Amniotic stem cell (primary cell): ENCODE results near the gene AP4E1.
A peak's percentile ranks its signal among the peaks of the same experiment; 100 is the strongest.
"Not testable (repeated sequence)": the region's sequence is repeated elsewhere in the genome, so short reads cannot be mapped to it uniquely, and the experiment has no call there.

ENCODE experiments used
- DNase-seq: peaks from one replicate; lab custom pipeline; 2025; lab: John Stamatoyannopoulos, UW

Gene AP4E1

DNA sequence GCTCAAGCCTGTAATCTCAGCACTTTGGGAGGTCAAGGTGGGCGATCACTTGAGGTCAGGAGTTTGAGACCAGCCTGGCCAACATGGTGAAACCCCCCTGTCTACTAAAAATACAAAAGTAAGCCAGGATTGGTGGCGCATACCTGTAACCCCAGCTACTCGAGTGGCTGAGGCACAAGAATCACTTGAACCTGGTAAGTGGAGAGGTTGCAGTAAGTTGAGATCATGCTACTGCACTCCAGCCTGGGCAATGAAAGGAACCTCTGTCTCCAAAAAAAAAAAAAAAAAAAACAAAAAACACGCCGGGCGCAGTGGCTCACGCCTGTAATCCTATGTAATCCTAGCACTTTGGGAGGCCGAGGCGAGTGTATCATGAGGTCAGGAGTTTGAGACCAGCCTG is 18.9 kb upstream of the AP4E1 start:
- DNase-seq, result no peak

- no peak for DNase-seq
Observed at GRCh38 chr15:50890751-50891150, 17.7 kb upstream of the AP4E1 start.

- DNase-seq, result no peak
Observed at GRCh38 chr15:50891159-50891558, 17.3 kb upstream of the AP4E1 start.

DNA sequence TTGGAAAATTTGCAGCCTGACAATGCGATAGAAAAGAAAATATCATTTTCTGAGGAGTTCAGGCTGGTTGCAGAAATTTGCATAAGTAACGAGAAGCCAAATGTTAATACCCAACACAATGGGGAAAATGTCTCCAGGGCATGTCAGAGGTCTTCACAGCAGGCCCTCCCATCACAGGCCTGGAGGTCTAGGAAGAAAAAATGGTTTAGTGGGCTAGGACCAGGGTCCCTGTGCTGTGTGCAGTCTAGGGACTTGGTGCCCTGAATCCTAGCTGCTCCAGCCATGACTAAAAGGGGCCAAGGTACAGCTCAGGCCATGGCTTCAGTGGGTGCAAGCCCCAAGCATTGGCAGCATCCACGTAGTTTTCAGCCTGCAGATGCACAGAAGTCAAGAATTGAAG is 14.5 kb upstream of the AP4E1 start:
- no peak for DNase-seq

- DNase-seq, result not testable (repeated sequence)
Observed at GRCh38 chr15:50901390-50901789, 7.1 kb upstream of the AP4E1 start.

GRCh38 chr15:50904211-50904610 is 4.3 kb upstream of the AP4E1 start:
- no peak for DNase-seq

- DNase-seq, result no peak
Observed at GRCh38 chr15:50905055-50905454, 3.4 kb upstream of the AP4E1 start.

DNA sequence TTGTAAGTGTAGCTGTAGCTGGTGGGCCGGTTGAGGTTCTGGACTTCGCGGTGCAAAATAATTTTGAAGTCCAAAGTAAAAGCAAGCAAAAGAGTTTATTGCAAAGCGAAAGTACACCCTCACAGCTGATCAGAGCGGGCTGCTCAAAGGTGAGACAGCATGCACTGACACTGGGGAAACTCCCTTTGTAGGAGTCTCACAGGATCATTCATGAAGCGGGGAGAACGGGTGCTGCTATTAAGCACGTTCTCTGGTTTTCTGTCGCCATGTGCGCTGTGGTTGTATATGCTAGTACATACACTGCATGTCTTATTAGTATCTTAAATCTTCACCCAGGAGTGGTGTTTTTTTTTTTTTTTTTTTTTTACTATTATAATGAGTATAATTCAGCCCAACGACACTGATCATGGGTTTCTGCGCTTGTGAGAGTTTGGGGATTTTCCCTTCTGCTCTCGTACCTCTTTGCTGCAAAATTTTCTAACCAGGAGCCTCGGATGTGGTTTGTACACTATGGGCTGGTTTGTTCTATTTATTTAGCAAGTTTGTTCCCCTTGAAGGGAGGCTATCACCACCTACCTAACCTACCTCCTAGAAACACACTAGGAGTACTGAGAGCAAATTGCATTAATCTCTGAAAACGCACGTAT is 1.4 kb upstream of the AP4E1 start:
- no peak for DNase-seq

DNA sequence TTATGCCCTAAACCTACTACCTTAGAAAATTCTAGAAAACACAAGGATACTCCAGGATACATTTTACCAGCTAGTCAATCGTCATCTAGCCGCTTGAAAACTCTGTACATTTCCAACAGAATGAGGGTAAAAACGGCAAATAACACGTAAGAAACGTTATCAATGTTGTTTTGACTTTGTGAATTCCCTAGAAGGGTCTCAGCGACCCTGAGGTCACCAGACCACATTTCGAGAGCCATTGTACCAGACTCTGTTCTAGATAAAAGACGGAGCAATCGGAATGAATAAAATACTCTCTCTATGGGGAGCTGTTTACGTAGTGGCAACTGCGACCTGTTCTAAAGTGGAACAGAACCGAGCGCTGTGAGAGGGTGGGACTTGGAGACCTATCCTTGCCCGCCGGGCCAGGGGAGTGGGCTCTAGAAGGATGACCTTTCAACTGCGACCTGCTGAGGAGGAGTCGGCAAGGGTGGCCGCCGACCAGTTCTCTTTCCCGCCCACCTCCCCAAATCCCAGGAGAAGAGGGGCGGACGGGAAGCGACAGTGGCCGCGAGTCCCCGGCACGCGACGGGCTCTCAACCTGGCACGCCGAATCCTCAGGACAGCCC is 778 bp upstream of the AP4E1 start:
- no peak for DNase-seq

- DNase-seq, result no peak
Observed at GRCh38 chr15:50909010-50909317, 481 bp downstream of the AP4E1 start.

DNA sequence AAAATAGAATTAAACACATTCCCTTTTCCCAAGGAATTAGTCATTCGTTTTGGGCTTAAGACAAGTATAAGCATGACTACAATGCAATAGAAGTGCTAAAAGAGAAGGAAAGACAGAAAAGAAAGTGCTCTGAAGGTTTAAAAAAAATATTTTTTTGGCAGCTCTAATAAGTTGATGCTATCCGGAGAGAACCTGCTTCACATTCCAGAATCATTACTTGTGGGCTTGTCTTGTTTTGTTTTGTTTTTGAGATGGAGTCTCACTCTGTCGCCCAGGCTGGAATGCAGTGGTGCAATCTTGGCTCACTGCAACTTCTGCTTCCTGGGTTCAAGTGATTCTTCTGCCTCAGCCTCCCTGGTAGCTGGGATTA is 1.9 kb downstream of the AP4E1 start:
- DNase-seq, result peak; percentile 47

DNA sequence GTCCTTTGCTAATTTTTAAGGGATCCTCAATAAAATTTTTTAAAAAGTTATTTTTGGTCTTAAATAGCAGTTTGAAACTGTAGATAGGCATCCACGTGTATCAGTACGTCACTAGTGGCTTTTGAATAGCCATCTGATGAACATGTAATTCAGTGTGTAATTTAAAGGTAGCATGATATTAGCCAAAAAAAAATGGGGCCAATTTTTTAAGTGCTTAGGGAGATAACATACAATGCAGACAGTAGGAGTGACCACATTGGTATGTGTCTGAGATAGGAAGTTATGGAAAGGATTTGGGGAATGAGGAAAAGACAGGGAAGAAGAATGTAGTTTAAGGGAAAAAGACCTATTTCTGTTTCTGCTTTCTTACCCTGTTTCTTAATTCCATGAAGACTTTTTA is 2.5 kb downstream of the AP4E1 start:
- no peak for DNase-seq

- no peak for DNase-seq
Observed at GRCh38 chr15:50911621-50912020, 3.1 kb downstream of the AP4E1 start.

DNA sequence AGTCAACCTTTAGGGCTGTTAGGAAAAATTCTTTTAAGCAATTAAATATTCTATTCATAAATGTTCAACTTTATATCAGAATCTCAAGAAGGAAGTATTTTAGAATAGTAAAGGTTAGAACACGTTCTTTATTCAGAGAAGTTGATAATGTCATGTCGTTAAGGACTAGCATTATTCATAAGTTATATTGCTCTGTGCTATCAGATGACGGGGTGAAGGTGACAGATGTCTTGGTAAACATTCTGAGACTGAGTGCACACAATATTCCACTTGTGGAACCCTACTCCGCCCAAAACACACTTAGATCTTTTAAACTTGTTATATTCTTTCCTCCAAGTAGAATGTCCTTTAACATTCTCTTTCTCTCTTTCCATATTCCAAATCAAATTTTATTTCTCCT is 7.9 kb downstream of the AP4E1 start:
- DNase-seq, result no peak

DNA sequence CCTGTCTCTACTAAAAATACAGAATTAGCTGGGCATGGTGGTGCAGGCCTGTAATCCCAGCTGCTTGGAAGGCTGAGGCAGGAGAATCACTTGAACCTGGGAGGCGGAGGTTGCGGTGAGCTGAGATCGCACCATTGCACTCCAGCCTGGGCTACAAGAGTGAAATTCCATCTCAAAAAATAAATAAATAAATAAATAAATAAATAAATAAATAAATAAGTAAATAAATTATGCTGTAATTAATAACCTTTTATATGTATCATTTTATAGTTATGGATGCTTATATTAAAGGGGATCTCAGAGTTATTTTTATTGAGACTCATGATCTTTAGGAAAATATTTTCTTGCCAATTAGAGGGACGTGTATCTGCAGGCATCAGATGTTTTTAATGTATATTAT is 10.9 kb downstream of the AP4E1 start:
- DNase-seq, result not testable (repeated sequence)

DNA sequence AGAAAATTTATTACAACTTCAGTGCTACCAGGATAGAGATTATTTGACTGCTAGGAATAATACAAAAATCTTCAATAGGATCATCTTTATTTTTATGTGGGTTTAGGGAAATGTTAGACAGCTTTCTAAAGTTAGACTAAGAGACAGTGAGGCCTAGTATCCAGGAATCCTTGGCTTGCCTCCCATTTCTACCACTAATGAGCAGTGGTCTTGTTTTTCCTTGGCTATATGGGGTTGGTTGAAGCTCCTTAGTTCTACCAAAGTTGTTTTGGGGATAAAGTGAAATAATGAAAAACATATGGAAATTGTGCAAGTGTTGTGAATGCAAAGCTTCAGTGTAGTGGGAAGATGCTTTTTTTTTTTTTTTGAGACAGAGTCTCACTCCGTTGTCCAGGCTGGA is 16.8 kb downstream of the AP4E1 start:
- DNase-seq, result no peak

DNA sequence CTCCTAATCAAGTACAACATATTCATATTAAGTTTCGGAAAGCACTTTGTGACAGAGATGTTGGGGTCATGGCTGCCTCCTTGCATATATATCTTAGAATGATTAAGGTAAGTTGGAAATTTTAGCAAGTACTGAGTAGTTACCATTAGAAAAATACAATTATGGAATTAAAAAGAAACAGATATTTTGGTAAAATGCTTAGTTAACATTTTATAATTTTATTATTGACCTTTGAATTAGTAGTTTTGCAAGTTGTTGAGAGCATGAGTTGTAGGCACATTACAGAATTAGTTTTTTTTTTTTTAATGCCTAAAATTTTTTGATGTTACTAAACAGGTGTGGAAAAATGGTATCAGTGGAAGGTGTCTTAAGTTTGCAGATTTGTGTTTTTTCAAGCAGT is 20.6 kb downstream of the AP4E1 start:
- DNase-seq, result no peak

GRCh38 chr15:50930792-50931191 is 22.3 kb downstream of the AP4E1 start:
- DNase-seq, result no peak

- no peak for DNase-seq
Observed at GRCh38 chr15:50933341-50933740, 24.9 kb downstream of the AP4E1 start.

GRCh38 chr15:50938525-50938924 is 30.0 kb downstream of the AP4E1 start:
- DNase-seq, result no peak

DNA sequence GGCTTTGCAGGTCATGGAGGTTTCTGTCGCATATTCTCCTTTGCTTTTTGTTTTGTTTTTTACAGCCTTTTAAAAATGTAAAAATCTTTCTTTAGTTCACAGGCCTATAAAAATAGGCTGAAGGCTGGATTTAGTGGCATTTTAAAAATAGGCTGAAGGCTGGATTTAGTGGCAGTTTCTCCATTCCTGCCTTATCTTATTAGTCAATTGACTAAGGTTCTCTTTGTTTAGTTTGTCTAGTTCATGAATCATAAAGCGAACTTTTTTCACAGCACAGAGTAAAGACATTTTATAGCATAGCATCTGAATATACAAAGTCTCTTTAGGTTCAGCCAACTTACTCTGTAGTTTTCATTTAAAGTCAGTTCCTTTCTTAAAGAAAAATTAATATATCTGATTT is 31.4 kb downstream of the AP4E1 start:
- DNase-seq, result no peak

GRCh38 chr15:50940506-50940905 is 32.0 kb downstream of the AP4E1 start:
- DNase-seq, result no peak

- no peak for DNase-seq
Observed at GRCh38 chr15:50943638-50944037, 35.2 kb downstream of the AP4E1 start.

GRCh38 chr15:50944672-50945071 is 36.2 kb downstream of the AP4E1 start:
- DNase-seq, result no peak

DNA sequence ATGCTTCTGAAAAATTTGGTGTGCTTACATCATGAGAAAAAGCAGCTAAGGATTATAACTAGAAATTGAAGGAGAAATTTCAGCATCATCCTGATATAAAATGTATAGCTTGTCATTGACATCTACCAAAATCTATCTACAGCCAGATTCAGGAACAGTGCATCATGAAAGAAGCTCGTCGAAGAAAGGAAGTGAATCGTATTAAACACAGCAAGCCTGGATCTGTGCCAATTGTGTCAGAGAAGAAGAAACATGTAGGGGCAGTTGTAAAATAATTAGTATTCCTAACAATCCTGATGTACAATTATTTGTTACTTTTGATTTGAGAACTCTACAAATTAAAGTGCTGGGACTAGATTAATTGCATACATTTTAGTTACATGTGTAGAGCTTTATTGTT is 37.2 kb downstream of the AP4E1 start:
- no peak for DNase-seq
